GM19023 (cell line): ENCODE measurements around the gene PITX2.

Source experiments
- ATAC-seq: cut with Tn5 transposase; IDR thresholded peaks from one replicate; pipeline ENCODE4 v1.9.1; 2021; ENCODE audit warnings: mild to moderate bottlenecking, moderate library complexity; ENCODE audit not compliant: unreplicated experiment

The PITX2 gene

DNA sequence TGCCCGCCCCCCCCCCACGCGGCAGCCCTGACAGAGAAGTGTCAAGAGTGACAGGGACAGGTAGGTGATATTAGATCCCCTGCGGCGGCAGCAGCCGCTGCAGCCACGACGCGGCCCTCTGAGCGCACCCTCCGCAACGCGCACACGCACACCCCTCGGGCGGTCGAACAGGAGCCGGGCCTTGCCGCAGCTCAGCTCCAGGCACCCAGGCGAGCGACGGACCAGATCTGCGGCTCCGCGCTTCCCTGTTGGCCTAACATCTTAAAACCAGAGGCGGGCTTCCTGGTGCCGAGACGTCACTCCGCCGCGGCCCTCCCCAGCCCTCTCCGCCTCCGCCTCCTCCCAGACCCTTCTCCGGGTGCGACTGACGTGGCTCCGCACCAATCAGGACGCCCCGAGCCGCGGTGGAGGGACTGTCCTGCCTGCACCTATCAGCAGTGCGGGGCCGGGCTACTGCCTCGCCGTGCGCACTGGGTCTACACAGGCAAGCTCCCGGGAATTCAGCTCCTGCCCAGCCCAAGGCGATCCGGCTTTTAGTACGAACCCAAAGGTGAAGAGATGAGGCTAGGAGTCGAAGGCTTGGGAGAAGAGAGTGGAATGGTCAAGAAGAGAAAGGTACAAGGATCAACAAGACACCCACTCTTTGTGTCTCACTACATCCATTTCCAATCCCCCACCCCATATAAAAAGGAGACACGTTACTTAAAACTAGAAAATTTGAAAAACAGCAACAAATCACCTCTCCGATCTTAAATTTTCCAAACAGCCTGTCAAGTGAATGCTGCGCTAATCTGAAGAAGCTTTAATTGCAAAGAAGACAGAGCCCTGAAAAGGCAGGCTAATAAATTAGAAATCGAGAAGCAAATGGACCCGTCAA is at the start of gene PITX2:
Gene PITX2 (minus strand): TSS at position 237 of the 877 bp plus-strand sequence. CDS start 617 bp downstream, outside the sequence.
- peak; percentile 76 for ATAC-seq

DNA sequence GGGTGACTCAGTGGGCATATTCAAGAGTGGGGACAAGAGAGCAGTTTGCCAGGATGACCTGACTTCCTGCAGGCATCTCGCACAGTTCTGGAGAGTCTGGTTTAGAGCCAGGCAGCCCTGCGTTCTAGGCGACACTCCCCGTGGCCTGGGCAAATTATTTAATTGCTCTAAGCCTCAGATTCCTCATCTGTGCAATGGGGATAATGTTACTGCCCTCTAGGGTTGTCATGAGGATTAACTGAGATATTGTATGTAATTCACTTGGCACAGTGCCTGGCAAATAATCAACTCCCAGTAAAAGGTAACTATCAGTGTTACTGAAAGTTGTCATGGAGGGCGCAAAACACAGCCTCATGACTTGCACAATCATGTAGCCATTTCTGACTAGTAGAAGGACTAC is 48.8 kb upstream of the PITX2 start:
- ATAC-seq: no peak

DNA sequence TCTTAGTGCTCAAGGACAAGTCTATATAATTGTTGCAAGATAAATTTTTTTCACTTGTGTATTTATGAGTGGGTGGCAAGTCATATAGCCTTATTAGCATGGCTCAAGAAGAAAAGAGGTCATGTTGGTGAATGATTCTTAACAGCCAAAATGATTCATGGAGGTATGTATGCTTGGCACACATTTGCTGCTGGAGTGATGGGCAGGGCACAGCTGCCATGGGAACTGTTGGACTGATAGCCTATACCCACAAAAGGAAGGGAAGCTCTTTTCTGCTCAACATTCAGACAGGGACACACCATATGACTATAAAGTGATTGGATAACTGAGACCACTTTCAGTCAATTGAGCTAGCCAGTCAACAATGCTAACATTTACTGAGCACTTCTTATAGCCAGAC is 46.8 kb upstream of the PITX2 start:
- no peak for ATAC-seq

- ATAC-seq: no peak
Observed at GRCh38 chr4:110668463-110669235, 45.8 kb upstream of the PITX2 start.

DNA sequence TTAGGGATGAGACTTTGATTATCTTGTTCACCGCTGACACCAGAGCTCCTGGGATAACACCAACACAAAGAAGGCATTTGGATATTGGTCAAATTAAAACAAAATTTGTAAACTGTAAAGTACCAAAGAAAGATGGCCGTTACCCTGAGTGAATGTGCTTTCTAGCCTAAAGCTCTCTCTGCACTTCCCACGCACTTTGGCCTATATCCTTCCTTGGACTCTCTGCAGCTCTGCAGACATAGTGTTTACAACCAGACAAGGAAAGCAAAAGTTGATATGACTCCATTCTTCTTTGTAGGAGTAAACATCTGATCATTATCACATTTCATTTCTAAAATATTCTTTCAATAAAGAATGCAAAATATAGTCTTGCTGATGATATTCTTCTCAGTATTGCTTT is 44.8 kb upstream of the PITX2 start:
- no peak for ATAC-seq

GRCh38 chr4:110666030-110666429 is 43.2 kb upstream of the PITX2 start:
- no peak for ATAC-seq

DNA sequence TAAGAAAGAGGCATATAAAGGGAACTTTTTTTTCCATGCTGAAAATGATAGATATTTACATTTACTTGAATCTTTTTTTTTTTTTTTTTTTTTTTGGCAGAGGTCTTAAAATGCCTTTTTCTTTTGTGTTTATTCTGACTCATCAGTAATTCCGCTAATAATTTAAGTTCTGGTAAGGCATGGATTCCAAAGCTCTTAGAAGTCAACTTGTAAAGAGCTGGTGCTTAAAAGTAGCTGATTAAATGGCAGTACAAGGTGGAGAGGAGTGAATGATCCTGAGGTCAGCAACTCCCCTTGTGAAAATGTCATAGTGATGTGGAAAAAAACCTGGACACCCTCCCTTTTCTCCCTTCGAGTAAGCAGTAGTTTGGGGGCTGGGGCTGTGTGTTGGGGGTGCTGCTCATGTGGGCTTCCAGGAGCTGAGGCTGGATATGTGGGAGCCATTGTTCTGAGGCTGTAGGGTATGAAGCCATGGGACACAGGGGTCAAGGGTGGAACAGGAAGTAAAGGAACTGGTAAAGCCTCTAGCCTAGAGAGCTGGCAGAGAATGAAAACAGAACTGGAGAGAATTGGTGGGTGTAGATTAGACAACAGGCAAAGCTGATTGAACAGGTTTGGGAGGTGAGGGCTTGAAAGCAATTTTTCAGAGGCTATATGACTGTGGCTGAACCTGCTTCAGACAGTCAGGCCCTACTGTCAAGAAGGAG is 41.0 kb upstream of the PITX2 start:
- ATAC-seq: no peak

DNA sequence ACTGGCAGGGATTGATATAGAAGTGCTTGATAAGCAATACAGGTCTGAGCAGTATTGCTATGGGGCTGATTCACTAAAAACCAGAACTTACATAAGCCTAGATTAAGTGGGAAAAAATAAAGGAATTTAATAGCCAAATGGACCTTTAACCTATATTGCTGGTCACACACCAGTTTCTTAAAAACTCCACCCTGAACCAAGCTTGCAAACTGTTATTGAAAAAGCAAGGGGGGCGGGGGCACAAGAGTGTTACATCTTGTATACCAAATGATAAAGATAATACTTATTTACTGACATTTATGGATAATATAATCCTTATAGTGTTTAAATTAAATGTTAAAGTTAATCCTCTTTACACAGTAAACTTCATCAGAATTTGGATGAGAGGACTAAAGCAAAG is 40.3 kb upstream of the PITX2 start:
- ATAC-seq: no peak

GRCh38 chr4:110660755-110661154 is 37.9 kb upstream of the PITX2 start:
- no peak for ATAC-seq

DNA sequence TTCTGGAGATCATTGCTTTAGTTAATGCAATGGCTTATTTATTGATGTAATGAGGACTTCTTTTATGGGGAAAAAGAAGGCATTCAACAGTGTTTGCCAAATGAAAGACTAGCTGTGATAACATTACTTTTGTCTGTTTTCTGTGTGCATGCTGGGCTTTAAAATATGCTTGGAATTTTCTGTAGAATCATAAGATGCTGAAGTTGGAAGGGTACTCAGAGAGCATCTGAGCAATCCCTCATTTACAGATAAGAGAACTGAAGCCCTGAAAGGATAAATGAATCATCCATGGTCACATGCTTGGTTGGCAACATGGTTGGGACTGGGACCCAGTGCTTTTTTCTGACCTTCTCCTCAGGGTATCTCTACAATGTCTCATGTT is 31.4 kb upstream of the PITX2 start:
- ATAC-seq: no peak

- ATAC-seq: no peak
Observed at GRCh38 chr4:110653321-110654253, 30.7 kb upstream of the PITX2 start.

- ATAC-seq: no peak
Observed at GRCh38 chr4:110644008-110644407, 21.1 kb upstream of the PITX2 start.

DNA sequence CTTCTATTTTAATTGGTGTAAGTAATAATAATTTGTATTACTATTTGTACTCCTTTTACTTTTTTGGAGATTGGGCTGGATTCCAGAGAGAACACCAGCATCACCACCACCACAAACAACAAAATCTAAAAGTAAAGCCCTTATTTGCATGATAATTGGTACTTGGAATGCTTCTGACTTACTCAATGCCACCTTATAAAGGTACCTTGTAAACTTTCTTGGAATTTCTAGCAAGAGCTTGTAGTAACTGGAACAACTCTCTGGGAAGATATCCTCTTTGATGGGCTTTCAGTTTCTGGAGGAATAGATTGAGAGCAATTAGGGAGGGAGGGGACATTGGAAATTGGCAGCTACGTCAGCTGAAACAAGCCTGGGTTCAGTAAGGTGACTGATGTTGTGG is 20.2 kb upstream of the PITX2 start:
- ATAC-seq: no peak

- no peak for ATAC-seq
Observed at GRCh38 chr4:110641218-110641617, 18.3 kb upstream of the PITX2 start.

DNA sequence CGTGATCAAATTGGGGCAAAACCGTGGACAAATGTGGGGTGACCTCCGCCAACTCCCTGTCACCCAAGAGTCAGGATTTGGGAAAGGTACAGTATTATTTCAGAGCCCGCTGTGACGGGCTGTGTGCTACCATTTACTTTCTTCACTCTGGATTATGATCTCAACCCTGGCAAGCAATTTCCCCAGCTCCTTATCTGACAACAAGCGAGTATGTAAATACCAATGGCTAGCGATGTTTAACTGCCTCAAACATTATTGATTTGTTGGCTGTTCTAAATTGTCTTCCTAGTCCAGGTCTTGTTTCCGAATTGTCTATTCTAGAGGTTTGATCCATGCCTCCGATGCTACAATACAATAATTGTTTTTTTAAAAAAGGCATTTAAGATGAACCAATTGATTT is 17.7 kb upstream of the PITX2 start:
- no peak for ATAC-seq

DNA sequence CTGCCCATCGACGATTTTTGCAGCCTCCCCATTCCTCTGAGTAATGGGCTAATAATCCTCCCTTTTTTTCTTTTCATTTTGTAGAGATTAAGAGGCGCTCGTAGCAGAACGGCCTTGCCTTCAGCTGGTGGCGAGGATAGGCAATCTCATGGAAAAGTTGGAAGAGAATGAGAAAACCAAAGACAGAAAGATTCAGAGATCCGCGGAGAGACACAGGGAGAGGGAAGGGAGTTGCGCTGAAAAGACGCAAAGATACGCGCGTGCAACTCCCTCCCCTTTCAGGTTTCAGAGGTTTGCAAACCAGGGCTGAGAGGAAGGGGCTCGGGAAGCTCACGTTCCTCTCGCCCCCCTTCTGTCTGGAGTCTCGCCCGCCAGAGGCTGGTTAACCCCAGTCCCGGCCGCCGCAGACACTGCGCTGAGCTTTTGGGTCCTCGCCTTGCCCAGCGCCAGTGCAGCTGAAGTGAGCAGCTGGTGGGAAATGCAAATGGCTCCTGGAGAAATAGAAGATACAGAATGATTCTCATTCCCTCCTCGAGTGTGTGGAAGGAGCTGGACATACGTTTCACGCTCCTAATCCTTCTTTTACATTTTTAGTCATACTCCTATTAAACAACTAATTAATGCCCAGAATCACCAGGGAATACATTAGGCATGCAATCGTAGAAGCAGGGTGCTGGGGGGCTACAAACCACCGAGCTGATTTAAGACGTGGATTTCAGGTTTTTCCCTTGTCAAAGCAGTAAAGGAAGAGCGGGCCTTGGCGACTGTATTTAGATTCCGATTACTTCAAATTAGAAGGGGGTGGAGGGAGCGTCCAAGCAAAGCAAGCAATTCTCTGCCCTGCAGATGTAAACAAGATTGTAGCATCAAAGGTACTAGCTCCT is 16.6 kb upstream of the PITX2 start:
- no peak for ATAC-seq

DNA sequence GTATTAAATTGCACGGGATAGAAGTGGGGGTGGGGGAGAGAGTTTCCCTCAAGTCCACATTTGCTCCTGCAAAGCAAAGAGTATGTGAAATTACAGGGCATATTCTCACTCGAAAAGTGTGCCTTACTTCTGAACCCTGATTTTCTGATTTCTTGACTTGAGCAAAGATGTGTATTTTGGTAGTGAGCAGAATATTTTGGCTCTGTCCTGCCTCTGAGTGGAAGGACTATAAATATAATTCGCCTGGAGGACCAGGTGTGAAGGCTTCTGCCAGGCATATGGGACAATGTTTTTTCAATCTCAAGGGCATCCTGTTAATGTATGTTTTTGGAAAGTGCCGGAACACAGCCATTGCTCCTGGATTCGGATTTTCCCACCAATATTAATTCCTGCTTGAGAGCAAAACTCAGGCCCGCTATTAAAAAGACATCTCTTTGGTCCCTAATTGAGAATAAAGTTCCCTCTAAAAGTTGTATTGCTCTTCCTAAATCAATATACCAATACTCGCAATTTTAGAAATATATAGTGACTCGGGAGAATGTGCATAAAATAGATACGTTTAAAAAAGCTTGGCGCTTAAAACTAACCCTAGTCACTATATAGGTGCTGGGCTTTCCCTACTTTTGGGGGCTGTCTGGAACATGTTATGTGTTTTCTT is 15.3 kb upstream of the PITX2 start:
- no peak for ATAC-seq

DNA sequence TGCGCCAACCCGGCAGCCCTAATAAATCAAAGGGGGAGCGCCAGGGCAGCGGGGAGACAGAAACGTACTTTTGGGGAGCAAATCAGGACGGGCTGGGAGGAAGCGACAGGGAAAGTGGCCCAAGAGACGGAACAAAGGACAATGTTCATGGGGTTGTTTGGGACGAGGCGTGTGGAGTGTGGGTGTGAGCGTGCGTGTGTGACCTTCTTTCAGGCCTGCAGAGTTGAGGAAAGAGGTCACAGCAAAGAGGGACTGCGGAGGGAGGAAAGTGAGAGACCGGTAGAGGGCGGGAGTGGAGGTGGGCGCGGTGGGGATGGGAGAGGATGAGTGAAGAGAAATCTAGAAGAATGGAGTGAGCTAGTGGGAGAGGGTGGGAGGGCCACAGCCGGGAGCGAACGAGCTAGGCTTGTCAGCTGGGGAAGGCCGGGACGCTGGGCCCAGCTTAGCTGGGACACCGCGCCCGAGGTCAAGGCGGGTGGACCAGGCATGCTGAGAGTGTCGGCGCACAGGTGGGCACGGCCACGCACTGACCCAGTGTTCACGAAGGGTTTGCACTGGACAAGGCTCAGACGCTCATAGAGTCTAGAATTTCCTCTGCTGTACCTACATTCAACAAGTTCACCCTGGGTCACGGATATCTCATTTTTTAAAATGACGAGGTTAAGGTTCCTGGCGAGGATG is 14.7 kb upstream of the PITX2 start:
- ATAC-seq: no peak
